Stomach (tissue), 4 donors: ENCODE data around the gene NSUN6.

Source experiments
- POLR2A ChIP-seq, 4 donors: fragments of 450-650 bp; IDR thresholded peaks; one replicate each; pipeline ENCODE4 v1.6.1; 2016; ENCODE audit warnings: antibody characterized with exemption in 4 of 4, control low read depth in 2 of 4, mild to moderate bottlenecking in 1 of 4, moderate library complexity in 1 of 4
- TF ChIP-seq, protein P1 (sequence below), 7 experiments: fragments of 450-650 bp in 4 of 7; fragments of 200-600 bp in 3 of 7; sonication (generic) in 3 of 7; IDR thresholded peaks; one replicate each; pipeline ENCODE4 v1.5.1; 2016 to 2019; ENCODE audit warnings: antibody characterized with exemption in 7 of 7, control low read depth in 2 of 7, mild to moderate bottlenecking in 1 of 7

DNA sequence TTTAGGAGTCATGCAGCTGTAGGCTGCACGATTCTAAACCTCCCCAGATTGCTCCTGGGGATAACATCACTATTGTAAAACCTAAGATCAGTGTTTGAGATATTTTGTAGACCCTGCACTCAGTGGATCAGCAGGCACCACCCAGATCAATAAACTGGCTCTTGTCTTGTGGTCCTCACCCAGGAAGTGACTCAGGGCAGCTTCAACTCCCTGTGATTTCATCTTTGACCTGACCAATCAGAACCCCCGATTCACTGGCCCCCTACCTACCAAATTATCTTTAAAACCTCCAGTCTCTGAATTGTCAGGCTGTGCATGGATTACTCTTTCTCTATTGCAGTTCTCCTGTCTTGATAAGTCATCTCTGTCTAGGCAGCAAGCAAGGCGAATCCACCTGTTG, 33.6 kb upstream of the NSUN6 start:
- TF ChIP-seq, protein P1, sequence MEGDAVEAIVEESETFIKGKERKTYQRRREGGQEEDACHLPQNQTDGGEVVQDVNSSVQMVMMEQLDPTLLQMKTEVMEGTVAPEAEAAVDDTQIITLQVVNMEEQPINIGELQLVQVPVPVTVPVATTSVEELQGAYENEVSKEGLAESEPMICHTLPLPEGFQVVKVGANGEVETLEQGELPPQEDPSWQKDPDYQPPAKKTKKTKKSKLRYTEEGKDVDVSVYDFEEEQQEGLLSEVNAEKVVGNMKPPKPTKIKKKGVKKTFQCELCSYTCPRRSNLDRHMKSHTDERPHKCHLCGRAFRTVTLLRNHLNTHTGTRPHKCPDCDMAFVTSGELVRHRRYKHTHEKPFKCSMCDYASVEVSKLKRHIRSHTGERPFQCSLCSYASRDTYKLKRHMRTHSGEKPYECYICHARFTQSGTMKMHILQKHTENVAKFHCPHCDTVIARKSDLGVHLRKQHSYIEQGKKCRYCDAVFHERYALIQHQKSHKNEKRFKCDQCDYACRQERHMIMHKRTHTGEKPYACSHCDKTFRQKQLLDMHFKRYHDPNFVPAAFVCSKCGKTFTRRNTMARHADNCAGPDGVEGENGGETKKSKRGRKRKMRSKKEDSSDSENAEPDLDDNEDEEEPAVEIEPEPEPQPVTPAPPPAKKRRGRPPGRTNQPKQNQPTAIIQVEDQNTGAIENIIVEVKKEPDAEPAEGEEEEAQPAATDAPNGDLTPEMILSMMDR (IDR thresholded peaks at IDR 0.05): no peak
- TF ChIP-seq POLR2A (IDR thresholded peaks at IDR 0.05): no peak
